PC-3 (cell line): ENCODE measurements around the gene MACROD1. TPM values are rescaled to one million over a fixed set of nuclear protein-coding genes. Genes with fewer than 3 reads are reported as not detected.

Source experiments
- ATAC-seq: fragments of 200-7000 bp; cut with Tn5 transposase; 2 replicates; pipeline ENCODE4 v1.9.1; 2020; ENCODE audit warnings: mild to moderate bottlenecking, moderate library complexity
- BruUV-seq: library from RNA; stranded (reverse); fragments of 400-500 nt; replicated peaks from 2 replicates; lab custom pipeline; 2021; lab: Mats Ljungman, UMichigan
- CTCF ChIA-PET: fragments of 300-600 bp; sonication (Branson Sonifier 250); formaldehyde crosslinking; loops from one replicate; lab custom pipeline; 2022; ENCODE audit warnings: antibody characterized with exemption; lab: Charles Lee
- POLR2A ChIA-PET: fragments of 300-600 bp; sonication (Branson Sonifier 250); formaldehyde crosslinking; loops from one replicate; lab custom pipeline; 2022; ENCODE audit warnings: antibody characterized with exemption; ENCODE audit not compliant: unreplicated experiment; lab: Charles Lee
- DNase-seq: peaks from one replicate; pipeline ENCODE4 v3.0.0-alpha.2; 2015
- H2AFZ ChIP-seq: fragments of 300-600 bp; sonication (generic); 2 replicates; pipeline ENCODE4 v1.6.0; 2016; ENCODE audit warnings: antibody characterized with exemption, low read length
- H3F3A ChIP-seq: fragments of 300-600 bp; sonication (generic); one replicate; pipeline ENCODE4 v1.6.0; 2017; ENCODE audit warnings: antibody characterized with exemption, low read length, control low read depth, mild to moderate bottlenecking; ENCODE audit not compliant: unreplicated experiment
- H3K27ac ChIP-seq: fragments of 300-600 bp; sonication (generic); 2 replicates; pipeline ENCODE4 v1.5.1; 2016; ENCODE audit warnings: mild to moderate bottlenecking, low read length
- H3K27me3 ChIP-seq: fragments of 300-600 bp; sonication (generic); 2 replicates; pipeline ENCODE4 v1.6.1; 2016; ENCODE audit warnings: low read length, mixed read lengths
- H3K36me3 ChIP-seq: fragments of 300-600 bp; sonication (generic); 2 replicates; pipeline ENCODE4 v1.6.1; 2016; ENCODE audit warnings: low read depth, mixed run types, low read length, mixed read lengths
- H3K4me1 ChIP-seq: fragments of 300-600 bp; sonication (generic); 2 replicates; pipeline ENCODE4 v1.5.1; 2016; ENCODE audit warnings: low read length; ENCODE audit not compliant: insufficient read depth
- H3K4me2 ChIP-seq: fragments of 300-600 bp; sonication (generic); 2 replicates; pipeline ENCODE4 v1.6.0; 2016; ENCODE audit warnings: low read length
- H3K4me3 ChIP-seq: fragments of 300-600 bp; sonication (generic); 2 replicates; pipeline ENCODE4 v1.5.1; 2016; ENCODE audit warnings: mild to moderate bottlenecking, low read length, mixed read lengths
- H3K79me2 ChIP-seq: fragments of 300-600 bp; sonication (generic); 2 replicates; pipeline ENCODE4 v1.6.1; 2017; ENCODE audit warnings: low read length, mixed read lengths
- H3K9ac ChIP-seq: fragments of 300-600 bp; sonication (generic); 2 replicates; pipeline ENCODE4 v1.6.0; 2016; ENCODE audit warnings: mild to moderate bottlenecking, low read length
- H3K9me2 ChIP-seq: fragments of 300-600 bp; sonication (generic); replicated peaks from 2 replicates; pipeline ENCODE4 v1.6.1; 2016; ENCODE audit warnings: mixed run types, low read length, mixed read lengths
- H3K9me3 ChIP-seq: fragments of 300-600 bp; sonication (generic); 2 replicates; pipeline ENCODE4 v1.6.1; 2016; ENCODE audit warnings: low read length, mixed read lengths
- H4K20me1 ChIP-seq: fragments of 300-600 bp; sonication (generic); 2 replicates; pipeline ENCODE4 v1.6.1; 2016; ENCODE audit warnings: low read length, mixed read lengths
- CTCF ChIP-seq: fragments of 300-600 bp; sonication (generic); conservative IDR thresholded peaks from 2 replicates; pipeline ENCODE4 v1.5.1; 2017; ENCODE audit warnings: antibody characterized with exemption, low read depth, mild to moderate bottlenecking, low read length
- EZH2 ChIP-seq: fragments of 300-600 bp; sonication (generic); IDR thresholded peaks from one replicate; pipeline ENCODE4 v1.6.1; 2017; ENCODE audit warnings: antibody characterized with exemption, mild to moderate bottlenecking, low read length; ENCODE audit not compliant: unreplicated experiment
- EZH2phosphoT487 ChIP-seq: fragments of 300-600 bp; sonication (generic); IDR thresholded peaks from 2 replicates; pipeline ENCODE4 v1.6.1; 2018; ENCODE audit warnings: mild to moderate bottlenecking, antibody characterized with exemption, low read length, borderline replicate concordance
- intact Hi-C: fragments of 100-400 bp; cut with micrococcal nuclease; formaldehyde crosslinking; loops from 2 replicates; pipeline ENCODE4 v1.9.0; 2023
- total RNA-seq: library from RNA; depleted of rRNA; stranded (reverse); fragments of >200 nt; gene quantifications from 2 replicates; pipeline ENCODE4 v1.2.3, GENCODE V29; 2014

Gene MACROD1
- total RNA-seq, 1 experiment from 2014 or later, result 71.4 TPM

DNA sequence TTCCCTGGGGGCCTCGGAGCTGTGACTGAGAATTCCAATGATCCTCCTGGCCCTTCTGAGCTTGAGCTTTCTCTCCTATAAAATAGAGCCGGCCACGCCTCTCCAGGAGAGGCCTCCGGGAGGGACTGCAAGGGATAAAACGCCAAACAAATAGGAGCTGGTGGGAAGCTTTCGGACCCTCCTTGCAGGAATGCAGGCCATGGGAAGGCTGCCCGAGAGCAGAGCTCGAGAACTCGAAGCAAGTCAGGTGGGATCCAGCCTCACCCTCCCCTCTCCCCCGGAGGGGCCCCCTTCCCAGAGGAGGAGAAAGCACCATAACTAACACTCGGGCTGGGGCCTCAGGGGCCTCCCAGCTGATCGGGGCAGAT lies 95.6 kb downstream of the MACROD1 start:
- Histone ChIP-seq H3K4me1 (no peaks in the 10 kb centered on the region), H2AFZ (no peak overlapping the region), H3K9me3 (no peaks in the 10 kb centered on the region), H3K4me3 (no peak overlapping the region), H3K9me2 (no peaks in the 10 kb centered on the region), H3K27ac (no peak overlapping the region), H4K20me1 (no peaks in the 10 kb centered on the region), H3K79me2 (no peaks in the 10 kb centered on the region), H3K36me3 (no peaks in the 10 kb centered on the region), H3K9ac (no peak overlapping the region), H3K4me2 (no peak overlapping the region), H3K27me3 (no peaks in the 10 kb centered on the region), H3F3A (no peaks in the 10 kb centered on the region)
- intact Hi-C loops, result no loop called here
- no peak for ATAC-seq
- BruUV-seq, result no TSS peak
- POLR2A ChIA-PET, result interaction anchor here (0.6 kb wide), 1 partner anchor 8 kb away, joined by 5 read pairs; no protein-coding TSS in a partner anchor
- CTCF ChIA-PET, result no interaction called here
- no peak for DNase-seq
- TF ChIP-seq EZH2 (no peak), CTCF (no peak), EZH2phosphoT487 (no peak)

GRCh38 chr11:64069401-64070313 lies 96.3 kb downstream of the MACROD1 start:
- Histone ChIP-seq H3K4me1 (no peaks in the 10 kb centered on the region), H3K27me3 (no peaks in the 10 kb centered on the region), H4K20me1 (no peaks in the 10 kb centered on the region), H3K27ac (no peak overlapping the region), H3F3A (no peaks in the 10 kb centered on the region), H3K9me2 (no peaks in the 10 kb centered on the region), H3K4me3 (no peak overlapping the region), H3K4me2 (no peak overlapping the region), H3K9ac (no peak overlapping the region), H3K36me3 (no peaks in the 10 kb centered on the region), H3K9me3 (no peaks in the 10 kb centered on the region), H2AFZ (no peak overlapping the region), H3K79me2 (no peaks in the 10 kb centered on the region)
- no peak for ATAC-seq
- CTCF ChIA-PET, result no interaction called here
- TF ChIP-seq EZH2 (no peak), EZH2phosphoT487 (no peak), CTCF (no peak)
- no peak for DNase-seq
- POLR2A ChIA-PET, result interaction anchor here (0.6 kb wide), 1 partner anchor 8 kb away, joined by 5 read pairs; no protein-coding TSS in a partner anchor
- no TSS peak for BruUV-seq
- intact Hi-C loops, result no loop called here
